Measurements from ENCODE around the gene SLC6A19. TPM values are rescaled to one million over a fixed set of nuclear protein-coding genes. Genes with fewer than 3 reads are reported as not detected.

The SLC6A19 gene
- total and polyA plus RNA-seq, 9 of the 15 experiments (the other 6 are each of a cell fraction or from before 2014, with no cell fraction given), result 0.03 to 1.6 (median 0.59) TPM

DNA sequence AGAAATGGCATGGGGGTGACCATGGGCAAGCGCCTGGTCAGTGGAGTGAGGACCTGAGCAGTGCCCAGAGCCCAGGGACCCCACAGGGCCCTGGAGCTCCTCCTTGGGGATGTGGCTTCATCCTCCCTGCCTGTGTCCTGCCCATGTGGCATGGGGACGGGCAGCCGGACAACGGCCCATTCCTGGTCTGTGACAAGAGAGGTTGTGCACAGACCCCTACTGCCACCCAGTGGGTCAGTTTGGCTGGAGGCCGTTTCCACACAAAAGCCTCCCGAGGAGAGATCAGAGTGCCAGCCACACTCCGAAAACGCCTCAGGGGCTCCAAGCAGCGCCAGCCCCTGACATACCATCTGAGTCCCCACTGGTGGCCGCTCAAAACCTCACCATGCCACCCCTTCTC lies 43.6 kb downstream of the SLC6A19 start:
- intact Hi-C loops (cut with micrococcal nuclease), result loop anchor here (2.0 kb wide), 1 partner anchor 76 kb away; no protein-coding TSS in a partner anchor
- Histone ChIP-seq H3K4me3 (no peak overlapping the region), H3K4me1 (replicated peaks in 1 of 2; ENCODE audit: control insufficient read depth in 2 of 2, insufficient read depth in 2 of 2, low read length in 2 of 2) (peaks cover 0 to 40% of the 10 kb centered on the region in 2 experiments; a peak in 2 of 5 replicates), H2AFZ (ENCODE audit: low read depth, low read length) (no peak overlapping the region), H4K20me1 (replicated peaks; ENCODE audit: control insufficient read depth, insufficient read depth, low read length) (peaks cover 54% of the 10 kb centered on the region), H3K27me3 (ENCODE audit: control insufficient read depth in 2 of 2, insufficient read depth in 2 of 2, low read length in 2 of 2) (peaks cover 32 to 91% of the 10 kb centered on the region in 2 experiments), H3K9me1 (ENCODE audit: control insufficient read depth, insufficient read depth, low read length) (peaks cover 5% of the 10 kb centered on the region), H3K4me2 (ENCODE audit: insufficient read depth, low read length) (no peak overlapping the region), H3K9ac (ENCODE audit: insufficient read depth in 1 of 2, low read depth in 2 of 2, low read length in 2 of 2) (no peak overlapping the region), H3K27ac (ENCODE audit: extremely low read depth, low read depth, low read length) (no peak overlapping the region), H3K9me3 (replicated peaks; ENCODE audit: control insufficient read depth, insufficient read depth, low read depth, low read length) (no peaks in the 10 kb centered on the region), H3K36me3 (ENCODE audit: control insufficient read depth, insufficient read depth, low read length) (no peaks in the 10 kb centered on the region), H3K79me2 (ENCODE audit: control insufficient read depth, insufficient read depth, low read length) (no peaks in the 10 kb centered on the region)
- no TSS peak for BruUV-seq (replicated peaks)
- no peak for FAIRE-seq
- CTCF ChIA-PET (ENCODE audit: low intra/inter-chr PET ratio), result interaction anchor here (0.6 kb wide), 1 partner anchor 68 kb away, joined by 4 read pairs; no protein-coding TSS in a partner anchor
- DNase-seq (ENCODE audit: extremely low read depth in 1 of 4, low spot score in 3 of 4), result peak; percentile 35 to 59 (median 46)
- ATAC-seq, result peak; percentile 40; the same call in 2 of the 3 replicates
- POLR2A ChIA-PET, result no interaction called here
- TF ChIP-seq, protein P1, sequence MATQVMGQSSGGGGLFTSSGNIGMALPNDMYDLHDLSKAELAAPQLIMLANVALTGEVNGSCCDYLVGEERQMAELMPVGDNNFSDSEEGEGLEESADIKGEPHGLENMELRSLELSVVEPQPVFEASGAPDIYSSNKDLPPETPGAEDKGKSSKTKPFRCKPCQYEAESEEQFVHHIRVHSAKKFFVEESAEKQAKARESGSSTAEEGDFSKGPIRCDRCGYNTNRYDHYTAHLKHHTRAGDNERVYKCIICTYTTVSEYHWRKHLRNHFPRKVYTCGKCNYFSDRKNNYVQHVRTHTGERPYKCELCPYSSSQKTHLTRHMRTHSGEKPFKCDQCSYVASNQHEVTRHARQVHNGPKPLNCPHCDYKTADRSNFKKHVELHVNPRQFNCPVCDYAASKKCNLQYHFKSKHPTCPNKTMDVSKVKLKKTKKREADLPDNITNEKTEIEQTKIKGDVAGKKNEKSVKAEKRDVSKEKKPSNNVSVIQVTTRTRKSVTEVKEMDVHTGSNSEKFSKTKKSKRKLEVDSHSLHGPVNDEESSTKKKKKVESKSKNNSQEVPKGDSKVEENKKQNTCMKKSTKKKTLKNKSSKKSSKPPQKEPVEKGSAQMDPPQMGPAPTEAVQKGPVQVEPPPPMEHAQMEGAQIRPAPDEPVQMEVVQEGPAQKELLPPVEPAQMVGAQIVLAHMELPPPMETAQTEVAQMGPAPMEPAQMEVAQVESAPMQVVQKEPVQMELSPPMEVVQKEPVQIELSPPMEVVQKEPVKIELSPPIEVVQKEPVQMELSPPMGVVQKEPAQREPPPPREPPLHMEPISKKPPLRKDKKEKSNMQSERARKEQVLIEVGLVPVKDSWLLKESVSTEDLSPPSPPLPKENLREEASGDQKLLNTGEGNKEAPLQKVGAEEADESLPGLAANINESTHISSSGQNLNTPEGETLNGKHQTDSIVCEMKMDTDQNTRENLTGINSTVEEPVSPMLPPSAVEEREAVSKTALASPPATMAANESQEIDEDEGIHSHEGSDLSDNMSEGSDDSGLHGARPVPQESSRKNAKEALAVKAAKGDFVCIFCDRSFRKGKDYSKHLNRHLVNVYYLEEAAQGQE (IDR thresholded peaks at IDR 0.05; ENCODE audit: borderline replicate concordance), result peak; percentile 44; the same call in 1 of the 2 replicates
- TF ChIP-seq, protein P1 (CRISPR knock-in tag; IDR thresholded peaks at IDR 0.05; ENCODE audit: low read depth), result no peak
- TF ChIP-seq ZNF324 (CRISPR knock-in tag; IDR thresholded peaks at IDR 0.05) (no peak), TOE1 (IDR thresholded peaks at IDR 0.05; ENCODE audit: borderline replicate concordance) (no peak), TOE1 (CRISPR knock-in tag; IDR thresholded peaks at IDR 0.05; ENCODE audit: borderline replicate concordance, low read depth) (no peak), SMC3 (conservative IDR thresholded peaks at IDR 0.05; ENCODE audit: insufficient read depth, low read depth, low read length) (peak; percentile 38; the same call in 1 of the 2 replicates), RAD21 (CRISPR knock-in tag; conservative IDR thresholded peaks at IDR 0.05 in 1 of 2, IDR thresholded peaks at IDR 0.05 in 1 of 2) (peak; percentile 38 to 60; a peak in 3 of 4 replicates)
- TF ChIP-seq, protein P2, sequence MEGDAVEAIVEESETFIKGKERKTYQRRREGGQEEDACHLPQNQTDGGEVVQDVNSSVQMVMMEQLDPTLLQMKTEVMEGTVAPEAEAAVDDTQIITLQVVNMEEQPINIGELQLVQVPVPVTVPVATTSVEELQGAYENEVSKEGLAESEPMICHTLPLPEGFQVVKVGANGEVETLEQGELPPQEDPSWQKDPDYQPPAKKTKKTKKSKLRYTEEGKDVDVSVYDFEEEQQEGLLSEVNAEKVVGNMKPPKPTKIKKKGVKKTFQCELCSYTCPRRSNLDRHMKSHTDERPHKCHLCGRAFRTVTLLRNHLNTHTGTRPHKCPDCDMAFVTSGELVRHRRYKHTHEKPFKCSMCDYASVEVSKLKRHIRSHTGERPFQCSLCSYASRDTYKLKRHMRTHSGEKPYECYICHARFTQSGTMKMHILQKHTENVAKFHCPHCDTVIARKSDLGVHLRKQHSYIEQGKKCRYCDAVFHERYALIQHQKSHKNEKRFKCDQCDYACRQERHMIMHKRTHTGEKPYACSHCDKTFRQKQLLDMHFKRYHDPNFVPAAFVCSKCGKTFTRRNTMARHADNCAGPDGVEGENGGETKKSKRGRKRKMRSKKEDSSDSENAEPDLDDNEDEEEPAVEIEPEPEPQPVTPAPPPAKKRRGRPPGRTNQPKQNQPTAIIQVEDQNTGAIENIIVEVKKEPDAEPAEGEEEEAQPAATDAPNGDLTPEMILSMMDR (IDR thresholded peaks at IDR 0.05 in 2 of 3, conservative IDR thresholded peaks at IDR 0.05 in 1 of 3; ENCODE audit: insufficient read depth in 2 of 3, low read depth in 1 of 3, low read length in 3 of 3), result peak; percentile 39 to 56 (median 55); a peak in 5 of 6 replicates
- TF ChIP-seq, protein P3, sequence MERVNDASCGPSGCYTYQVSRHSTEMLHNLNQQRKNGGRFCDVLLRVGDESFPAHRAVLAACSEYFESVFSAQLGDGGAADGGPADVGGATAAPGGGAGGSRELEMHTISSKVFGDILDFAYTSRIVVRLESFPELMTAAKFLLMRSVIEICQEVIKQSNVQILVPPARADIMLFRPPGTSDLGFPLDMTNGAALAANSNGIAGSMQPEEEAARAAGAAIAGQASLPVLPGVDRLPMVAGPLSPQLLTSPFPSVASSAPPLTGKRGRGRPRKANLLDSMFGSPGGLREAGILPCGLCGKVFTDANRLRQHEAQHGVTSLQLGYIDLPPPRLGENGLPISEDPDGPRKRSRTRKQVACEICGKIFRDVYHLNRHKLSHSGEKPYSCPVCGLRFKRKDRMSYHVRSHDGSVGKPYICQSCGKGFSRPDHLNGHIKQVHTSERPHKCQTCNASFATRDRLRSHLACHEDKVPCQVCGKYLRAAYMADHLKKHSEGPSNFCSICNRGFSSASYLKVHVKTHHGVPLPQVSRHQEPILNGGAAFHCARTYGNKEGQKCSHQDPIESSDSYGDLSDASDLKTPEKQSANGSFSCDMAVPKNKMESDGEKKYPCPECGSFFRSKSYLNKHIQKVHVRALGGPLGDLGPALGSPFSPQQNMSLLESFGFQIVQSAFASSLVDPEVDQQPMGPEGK (CRISPR knock-in tag; IDR thresholded peaks at IDR 0.05; ENCODE audit: borderline replicate concordance), result no peak
- WGBS (ENCODE audit: insufficient coverage, low coverage, missing lambda C conversion rate), result 3% methylated on average over 8 of the region's 10 CpGs
- in situ Hi-C loops (cut with MboI), result no loop called here

All from K562 (cell line).